B cell (primary cell): ENCODE measurements around the gene MRPL36. TPM values are rescaled to one million over a fixed set of nuclear protein-coding genes. Genes with fewer than 3 reads are reported as not detected.

Source experiments
- ATAC-seq: fragments of 200-7000 bp; cut with Tn5 transposase; one replicate; pipeline ENCODE4 v1.10.0; 2021; ENCODE audit warnings: low read depth, mild to moderate bottlenecking, moderate number of reproducible peaks, moderate library complexity
- CTCF ChIA-PET: fragments of 350-600 bp; sonication (Branson Sonifier 250); formaldehyde crosslinking; loops from one replicate; lab custom pipeline; 2021; ENCODE audit warnings: antibody characterized with exemption, inconsistent platforms; lab: Charles Lee
- POLR2A ChIA-PET: fragments of 350-600 bp; sonication (Branson Sonifier 250); formaldehyde crosslinking; loops from one replicate; lab custom pipeline; 2021; ENCODE audit warnings: antibody characterized with exemption; lab: Charles Lee
- DNase-seq: peaks from one replicate; pipeline ENCODE4 v3.0.0; 2013
- H2AFZ ChIP-seq: 2 replicates; pipeline ENCODE4 v1.6.1; 2012; ENCODE audit warnings: mild to moderate bottlenecking, low read depth, low read length; ENCODE audit not compliant: insufficient read depth, poor library complexity, severe bottlenecking
- H3K27ac ChIP-seq, 2 donors: 1 replicate in 1 of 2; 2 replicates in 1 of 2; pipeline ENCODE4 v1.5.1; 2012 to 2013; ENCODE audit warnings: low read length in 2 of 2, mild to moderate bottlenecking in 2 of 2, moderate library complexity in 1 of 2
- H3K27me3 ChIP-seq, 4 experiments: fragments of 200-600 bp in 1 of 4; sonication (generic) in 1 of 4; replicated peaks in 1 of 4; 1 replicate in 2 of 4; 2 replicates in 2 of 4; pipeline versions ENCODE4 v1.6.1 to v1.7.0; 2013 to 2016; ENCODE audit warnings: low read length in 3 of 4, mild to moderate bottlenecking in 2 of 4, mixed read lengths in 1 of 4, moderate library complexity in 1 of 4; ENCODE audit not compliant: insufficient read depth in 4 of 4, control insufficient read depth in 3 of 4; ENCODE audit errors: control extremely low read depth in 1 of 4
- H3K36me3 ChIP-seq, 2 experiments: replicated peaks in 1 of 2; 1 replicate in 1 of 2; 2 replicates in 1 of 2; pipeline versions ENCODE4 v1.6.1 to v1.7.1; 2013; ENCODE audit warnings: low read length in 1 of 2; ENCODE audit not compliant: insufficient read depth in 2 of 2, control insufficient read depth in 1 of 2; ENCODE audit errors: control extremely low read depth in 1 of 2, extremely low read depth in 1 of 2
- H3K4me1 ChIP-seq, 2 donors: fragments of 200-600 bp in 1 of 2; sonication (generic) in 1 of 2; 1 replicate in 1 of 2; 2 replicates in 1 of 2; pipeline versions ENCODE4 v1.5.1 to v1.6.1; 2013 to 2017; ENCODE audit warnings: low read length in 2 of 2; ENCODE audit not compliant: control insufficient read depth in 2 of 2, insufficient read depth in 2 of 2
- H3K4me2 ChIP-seq: replicated peaks from 2 replicates; pipeline ENCODE3; 2012; ENCODE audit warnings: mild to moderate bottlenecking, low read depth, low read length; ENCODE audit not compliant: poor library complexity, severe bottlenecking
- H3K4me3 ChIP-seq, 5 experiments: fragments of 200-600 bp in 1 of 5; sonication (generic) in 1 of 5; 1 replicate in 3 of 5; 2 replicates in 2 of 5; pipeline versions ENCODE4 v1.5.1 to v1.7.0; 2011 to 2016; ENCODE audit warnings: low read length in 4 of 5, mild to moderate bottlenecking in 4 of 5, low read depth in 2 of 5, control low read depth in 1 of 5, moderate library complexity in 1 of 5; ENCODE audit not compliant: insufficient read depth in 1 of 5; ENCODE audit errors: control extremely low read depth in 1 of 5, extremely low read depth in 1 of 5
- H3K79me2 ChIP-seq: fragments of 200-600 bp; sonication (generic); one replicate; pipeline ENCODE4 v1.6.0; 2016; ENCODE audit warnings: low read length; ENCODE audit not compliant: control insufficient read depth, insufficient read depth
- H3K9ac ChIP-seq: fragments of 200-600 bp; sonication (generic); 2 replicates; pipeline ENCODE4 v1.6.1; 2017; ENCODE audit warnings: mild to moderate bottlenecking, low read length, moderate library complexity
- H3K9me3 ChIP-seq, 3 donors: one replicate each; pipeline versions ENCODE4 v1.6.1 to v1.7.1; 2013; ENCODE audit warnings: low read length in 2 of 3; ENCODE audit not compliant: control insufficient read depth in 2 of 3, insufficient read depth in 1 of 3; ENCODE audit errors: control extremely low read depth in 1 of 3
- H4K20me1 ChIP-seq: 2 replicates; pipeline ENCODE4 v1.6.0; 2012; ENCODE audit warnings: mild to moderate bottlenecking, low read length; ENCODE audit not compliant: insufficient read depth, control insufficient read depth, poor library complexity, severe bottlenecking
- H3K27ac Mint-ChIP-seq: one replicate; pipeline ENCODE4 v1.8.0; 2021; ENCODE audit warnings: mixed read lengths
- H3K27me3 Mint-ChIP-seq: one replicate; pipeline ENCODE4 v1.8.0; 2021; ENCODE audit warnings: mixed read lengths
- H3K4me1 Mint-ChIP-seq: one replicate; pipeline ENCODE4 v1.8.0; 2021; ENCODE audit warnings: mixed read lengths
- H3K4me3 Mint-ChIP-seq: one replicate; pipeline ENCODE4 v1.8.0; 2021; ENCODE audit warnings: mixed read lengths
- H3K9me3 Mint-ChIP-seq: one replicate; pipeline ENCODE4 v1.8.0; 2022; ENCODE audit warnings: mixed read lengths; ENCODE audit not compliant: insufficient read depth
- EZH2 ChIP-seq: IDR thresholded peaks from 2 replicates; pipeline ENCODE4 v1.6.1; 2012; ENCODE audit warnings: borderline replicate concordance, low read depth, mild to moderate bottlenecking, moderate library complexity, low read length; ENCODE audit not compliant: insufficient read depth, poor library complexity, severe bottlenecking
- WGBS: methylation state at CpG from one replicate; pipeline ENCODE4 v1.1.5; 2013; ENCODE audit warnings: missing lambda C conversion rate; ENCODE audit not compliant: insufficient coverage; 5-methylcytosine and 5-hydroxymethylcytosine counted together
- intact Hi-C: fragments of 100-400 bp; cut with micrococcal nuclease; formaldehyde crosslinking; loops from one replicate; pipeline ENCODE4 v1.10.0; 2022
- polyA plus RNA-seq: library from polyadenylated mRNA; depleted of rRNA; stranded (reverse); fragments of >200 nt; gene quantifications from 2 replicates; pipeline ENCODE4 v1.2.3, GENCODE V29; 2012
- total RNA-seq, 2 donors: library from RNA; stranded (reverse); fragments of 120-200 nt in 1 of 2; gene quantifications; 1 replicate in 1 of 2; 2 replicates in 1 of 2; pipeline versions ENCODE4 v1.2.3 to v1.2.4, GENCODE V29; 2013 to 2022
- TF ChIP-seq, protein P1 (sequence below): fragments of 200-600 bp; IDR thresholded peaks from one replicate; pipeline ENCODE4 v1.8.0; 2022; ENCODE audit warnings: antibody characterized with exemption, mild to moderate bottlenecking

The MRPL36 gene
- total and polyA plus RNA-seq, 2 donors (not counting 1 experiment from before 2014, with no cell fraction given): 12.5 to 25.0 TPM

DNA sequence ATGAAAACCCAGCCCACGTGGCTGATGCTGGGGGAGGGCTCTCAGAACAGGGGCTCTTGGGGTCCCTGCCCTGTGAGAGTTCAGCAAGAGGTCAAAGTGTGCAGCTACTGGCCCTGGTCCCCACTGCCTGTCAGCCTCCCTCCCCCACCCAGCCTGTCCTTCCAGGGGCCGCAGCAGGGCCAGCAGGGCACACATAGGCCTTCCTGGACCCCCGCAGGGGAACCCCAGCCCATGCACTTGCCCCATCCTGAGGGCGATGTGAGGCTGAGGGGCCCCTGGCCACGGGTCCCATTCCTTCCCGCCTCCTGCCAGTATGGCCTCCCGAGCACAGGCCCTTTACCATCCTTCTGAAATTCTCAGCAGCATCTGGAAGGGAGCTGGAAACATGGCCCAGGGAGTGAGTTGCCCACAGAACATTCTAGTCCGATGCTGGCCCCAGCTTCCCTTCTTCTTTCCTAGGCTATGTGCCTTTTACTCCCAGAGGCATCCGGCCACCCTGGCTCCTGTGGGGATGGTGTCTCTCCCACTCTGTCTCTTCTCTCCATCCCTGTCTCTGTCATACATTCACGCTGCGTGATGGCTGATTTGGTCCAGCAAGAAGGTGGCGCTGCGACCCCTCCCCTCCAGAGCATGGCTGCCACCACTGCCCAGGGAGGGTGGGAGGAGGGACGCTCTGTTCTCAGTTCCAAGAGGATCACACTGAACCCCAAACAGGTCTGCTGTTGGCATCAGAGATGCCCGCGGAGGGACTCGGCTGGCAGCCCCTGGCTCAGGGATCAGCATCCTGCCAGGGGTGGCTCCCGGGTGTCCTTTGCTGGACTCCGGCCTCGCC, 19.6 kb downstream of the MRPL36 start:
- peaks cover 0 to 9% (median 0%) of the 10 kb centered on the region in 4 experiments for H3K27me3 ChIP-seq
- H3K9me3 Mint-ChIP-seq: no peaks in the 10 kb centered on the region
- no peak overlapping the region for H3K27ac ChIP-seq
- H3K9ac ChIP-seq: no peak overlapping the region
- no peak overlapping the region for H3K4me3 Mint-ChIP-seq
- no peaks in the 10 kb centered on the region for H3K79me2 ChIP-seq
- 89% methylated on average over 18 of the region's 20 CpGs for WGBS
- no peak overlapping the region for H2AFZ ChIP-seq
- peaks cover 10 to 18% of the 10 kb centered on the region in 2 donors for H3K4me1 ChIP-seq
- no peak overlapping the region for H3K4me3 ChIP-seq
- ATAC-seq: no peak
- no peaks in the 10 kb centered on the region for H3K36me3 ChIP-seq
- no peaks in the 10 kb centered on the region for H4K20me1 ChIP-seq
- H3K27me3 Mint-ChIP-seq: peaks cover 24% of the 10 kb centered on the region
- no peak for TF ChIP-seq EZH2
- TF ChIP-seq, protein P1, sequence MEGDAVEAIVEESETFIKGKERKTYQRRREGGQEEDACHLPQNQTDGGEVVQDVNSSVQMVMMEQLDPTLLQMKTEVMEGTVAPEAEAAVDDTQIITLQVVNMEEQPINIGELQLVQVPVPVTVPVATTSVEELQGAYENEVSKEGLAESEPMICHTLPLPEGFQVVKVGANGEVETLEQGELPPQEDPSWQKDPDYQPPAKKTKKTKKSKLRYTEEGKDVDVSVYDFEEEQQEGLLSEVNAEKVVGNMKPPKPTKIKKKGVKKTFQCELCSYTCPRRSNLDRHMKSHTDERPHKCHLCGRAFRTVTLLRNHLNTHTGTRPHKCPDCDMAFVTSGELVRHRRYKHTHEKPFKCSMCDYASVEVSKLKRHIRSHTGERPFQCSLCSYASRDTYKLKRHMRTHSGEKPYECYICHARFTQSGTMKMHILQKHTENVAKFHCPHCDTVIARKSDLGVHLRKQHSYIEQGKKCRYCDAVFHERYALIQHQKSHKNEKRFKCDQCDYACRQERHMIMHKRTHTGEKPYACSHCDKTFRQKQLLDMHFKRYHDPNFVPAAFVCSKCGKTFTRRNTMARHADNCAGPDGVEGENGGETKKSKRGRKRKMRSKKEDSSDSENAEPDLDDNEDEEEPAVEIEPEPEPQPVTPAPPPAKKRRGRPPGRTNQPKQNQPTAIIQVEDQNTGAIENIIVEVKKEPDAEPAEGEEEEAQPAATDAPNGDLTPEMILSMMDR: no peak
- H3K4me1 Mint-ChIP-seq: peaks cover 17% of the 10 kb centered on the region
- intact Hi-C loops: no loop called here
- no peak overlapping the region for H3K4me2 ChIP-seq
- H3K27ac Mint-ChIP-seq: no peak overlapping the region
- POLR2A ChIA-PET: no interaction called here
- DNase-seq: no peak
- peaks cover 0 to 3% (median 0%) of the 10 kb centered on the region in 3 donors for H3K9me3 ChIP-seq
- CTCF ChIA-PET: no interaction called here

DNA sequence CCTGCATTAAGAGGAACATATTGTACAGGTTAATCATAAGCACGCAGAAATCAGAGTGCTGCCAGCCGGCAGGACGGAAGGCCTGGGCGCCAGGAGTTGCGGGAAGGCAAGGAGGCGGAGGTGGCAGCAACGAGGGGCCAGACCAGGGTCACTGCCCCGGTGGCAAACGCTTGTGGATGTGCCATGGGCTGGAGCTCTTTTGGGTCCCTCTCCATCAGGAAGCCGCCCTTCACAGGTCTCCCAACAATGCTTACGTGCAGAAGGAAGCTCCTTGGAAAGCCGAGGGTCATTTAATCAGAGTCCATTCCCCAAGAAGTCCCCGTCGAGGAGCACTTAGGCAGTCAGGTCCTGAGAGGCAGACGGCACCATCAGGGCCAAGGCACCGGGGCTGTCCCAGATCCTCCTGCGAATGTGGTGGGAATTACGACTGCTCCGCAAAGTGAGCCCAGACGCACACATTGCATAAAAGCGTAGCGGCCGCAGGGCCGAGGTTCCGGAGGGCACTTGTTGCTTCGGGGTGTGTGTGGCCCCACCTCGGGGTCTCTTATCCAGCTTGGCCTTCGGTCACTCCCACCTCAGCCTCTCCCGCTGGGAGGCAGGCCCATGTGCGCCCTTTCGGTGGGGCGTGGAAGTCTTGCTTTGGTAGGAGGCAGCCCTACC, 20.5 kb downstream of the MRPL36 start:
- Histone ChIP-seq H3K4me1 (peaks cover 10 to 18% of the 10 kb centered on the region in 2 donors), H2AFZ (no peak overlapping the region), H3K27ac (no peak overlapping the region), H3K9me3 (peaks cover 0 to 3% (median 0%) of the 10 kb centered on the region in 3 donors), H4K20me1 (no peaks in the 10 kb centered on the region), H3K36me3 (no peaks in the 10 kb centered on the region), H3K4me3 (no peak overlapping the region), H3K4me2 (no peak overlapping the region), H3K27me3 (peaks cover 0 to 2% (median 0%) of the 10 kb centered on the region in 4 experiments), H3K79me2 (no peaks in the 10 kb centered on the region), H3K9ac (no peak overlapping the region)
- DNase-seq (no peak), ATAC-seq (no peak)
- Mint-ChIP-seq H3K27me3 (peaks cover 18% of the 10 kb centered on the region), H3K9me3 (no peaks in the 10 kb centered on the region), H3K4me3 (no peak overlapping the region), H3K27ac (no peak overlapping the region), H3K4me1 (peaks cover 15% of the 10 kb centered on the region)
- ChIA-PET POLR2A (no interaction called here), CTCF (no interaction called here)
- intact Hi-C loops: no loop called here
- TF ChIP-seq, protein P1: no peak
- TF ChIP-seq EZH2: no peak
- WGBS: 94% methylated on average over 32 of the region's 32 CpGs
